Measurements from ENCODE around the gene ARSJ.

- TF ChIP-seq CTCF (IDR thresholded peaks at IDR 0.05; ENCODE audit: insufficient read depth, low read length, poor library complexity, severe bottlenecking) (no peak), EZH2phosphoT487 (conservative IDR thresholded peaks at IDR 0.05; ENCODE audit: low read length) (no peak)
Observed at GRCh38 chr4:113947484-113947883, 32.0 kb downstream of the ARSJ start.
